Duodenal mucosa (tissue), 2 donors: ENCODE data around the gene UBALD1.
A peak's percentile ranks its signal among the peaks of the same experiment; 100 is the strongest.
"Not testable (repeated sequence)": the region's sequence is repeated elsewhere in the genome, so short reads cannot be mapped to it uniquely, and the experiment has no call there.

Source experiments
- H3K27ac ChIP-seq: one replicate; pipeline ENCODE4 v1.7.0; 2013; ENCODE audit warnings: low read depth, low read length
- H3K27me3 ChIP-seq, 2 donors: one replicate each; pipeline ENCODE4 v1.7.0; 2013; ENCODE audit warnings: low read length in 2 of 2, control low read depth in 1 of 2; ENCODE audit not compliant: insufficient read depth in 2 of 2, control insufficient read depth in 1 of 2
- H3K36me3 ChIP-seq, 2 donors: one replicate each; pipeline ENCODE4 v1.7.0; 2013; ENCODE audit warnings: low read length in 2 of 2, control low read depth in 1 of 2; ENCODE audit not compliant: insufficient read depth in 2 of 2, control insufficient read depth in 1 of 2
- H3K4me1 ChIP-seq, 2 donors: one replicate each; pipeline ENCODE4 v1.7.0; 2013; ENCODE audit warnings: low read length in 2 of 2, control low read depth in 1 of 2; ENCODE audit not compliant: insufficient read depth in 2 of 2, control insufficient read depth in 1 of 2
- H3K4me3 ChIP-seq, 2 donors: one replicate each; pipeline ENCODE4 v1.7.0; 2013; ENCODE audit warnings: low read length in 2 of 2, low read depth in 1 of 2
- H3K9ac ChIP-seq, 2 donors: one replicate each; pipeline ENCODE4 v1.7.0; 2013; ENCODE audit warnings: low read length in 2 of 2, low read depth in 1 of 2
- H3K9me3 ChIP-seq, 2 donors: one replicate each; pipeline ENCODE4 v1.7.0; 2013; ENCODE audit warnings: low read length in 2 of 2, control low read depth in 1 of 2; ENCODE audit not compliant: control insufficient read depth in 1 of 2

Gene UBALD1

GRCh38 chr16:4655801-4656200 is 41.1 kb upstream of the UBALD1 start:
- H3K27ac ChIP-seq: peak overlapping the region; percentile 79
- H3K36me3 ChIP-seq: peaks cover 13 to 75% of the 10 kb centered on the region in 2 donors
- peak overlapping the region; percentile 22 to 57 for H3K9ac ChIP-seq
- no peaks in the 10 kb centered on the region for H3K27me3 ChIP-seq
- peaks cover 34 to 37% of the 10 kb centered on the region in 2 donors for H3K4me1 ChIP-seq
- no peaks in the 10 kb centered on the region for H3K9me3 ChIP-seq
- no peak overlapping the region for H3K4me3 ChIP-seq

DNA sequence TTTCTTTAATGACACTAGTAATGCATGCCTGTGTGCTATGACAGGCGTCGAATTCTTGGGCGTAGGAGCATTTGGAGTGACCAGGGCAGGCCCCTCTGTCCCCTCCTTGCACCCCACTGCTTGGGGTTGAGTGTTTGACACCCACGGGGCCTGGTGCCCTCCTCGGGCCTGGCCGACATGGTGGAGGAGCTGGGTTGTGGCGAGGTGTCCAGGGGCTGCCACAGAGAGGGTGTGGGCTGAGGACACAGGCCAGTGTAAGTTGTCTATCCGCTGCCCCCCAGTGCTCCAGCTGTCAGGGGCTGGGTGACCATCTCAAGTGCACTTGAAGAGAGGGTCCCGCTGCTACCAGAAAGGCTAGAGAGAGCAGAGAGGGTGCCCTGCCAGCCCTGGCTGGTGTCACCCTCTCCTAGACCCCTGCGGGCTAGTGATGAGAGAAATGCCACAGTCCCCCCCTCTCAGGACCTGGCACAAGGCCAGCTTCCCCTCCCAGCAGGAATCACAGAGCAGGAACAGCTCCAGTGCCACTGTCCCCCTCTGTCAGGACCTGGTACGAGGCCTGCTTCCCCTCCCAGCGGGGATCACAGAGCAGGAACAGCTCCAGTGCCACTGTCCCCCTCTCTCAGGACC is 40.4 kb upstream of the UBALD1 start:
- Histone ChIP-seq H3K36me3 (peaks cover 13 to 72% of the 10 kb centered on the region in 2 donors), H3K27me3 (no peaks in the 10 kb centered on the region), H3K4me3 (no peak overlapping the region), H3K4me1 (peaks cover 34% of the 10 kb centered on the region in 2 donors), H3K9me3 (no peaks in the 10 kb centered on the region), H3K9ac (peak overlapping the region; percentile 22 to 57), H3K27ac (peak overlapping the region; percentile 79)

DNA sequence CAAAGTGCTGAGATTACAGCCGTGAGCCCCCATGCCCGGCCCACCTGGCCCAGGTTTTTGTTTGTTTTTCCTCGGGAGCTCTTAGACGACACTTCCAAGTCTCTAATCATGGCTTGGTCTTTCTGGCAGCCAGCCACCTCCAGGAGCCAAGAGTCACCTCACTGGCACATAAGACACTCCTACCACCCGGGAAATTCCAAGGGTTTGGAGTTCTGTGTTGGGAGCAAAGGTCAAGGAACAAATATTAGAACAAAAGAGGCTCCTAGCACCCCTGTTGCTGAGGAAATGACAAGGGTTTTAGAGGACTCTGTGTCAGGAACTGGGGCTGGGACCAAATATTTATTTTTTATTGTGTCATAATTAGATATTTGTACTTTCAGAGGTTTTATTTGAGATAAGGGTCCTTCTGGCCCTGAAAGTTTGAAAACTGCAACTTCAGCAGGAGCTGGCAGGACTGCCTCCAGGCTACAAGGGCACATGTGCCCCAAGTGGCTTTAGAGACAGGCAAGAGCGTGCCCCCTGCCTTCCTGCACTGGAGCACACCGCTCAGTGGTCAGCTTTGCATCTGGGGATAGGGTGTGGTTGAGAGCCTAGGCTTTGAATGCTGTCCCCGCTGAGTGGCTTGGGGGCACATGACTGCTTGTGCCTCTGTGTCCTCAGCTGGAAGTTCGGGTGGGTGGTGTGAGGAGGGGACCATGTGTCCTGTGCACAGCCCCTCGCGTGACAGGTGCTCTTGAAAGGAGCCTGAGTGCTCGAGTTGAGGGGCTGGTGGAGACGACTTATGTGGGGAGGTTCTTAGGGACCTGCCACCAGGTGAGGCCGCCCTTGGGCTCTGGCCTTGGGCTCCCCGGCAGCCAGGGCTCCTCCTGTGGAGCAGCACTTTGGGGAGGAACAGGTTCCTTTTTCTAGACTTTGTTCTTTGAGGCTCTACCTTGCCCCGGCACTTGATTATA is 39.6 kb upstream of the UBALD1 start:
- Histone ChIP-seq H3K4me1 (peaks cover 32 to 34% of the 10 kb centered on the region in 2 donors), H3K4me3 (peak overlapping the region; percentile 12 to 28), H3K9me3 (no peaks in the 10 kb centered on the region), H3K27me3 (no peaks in the 10 kb centered on the region), H3K27ac (peak overlapping the region; percentile 88), H3K36me3 (peaks cover 13 to 64% of the 10 kb centered on the region in 2 donors), H3K9ac (peak overlapping the region; percentile 46 to 66)

GRCh38 chr16:4652561-4652960 is 37.9 kb upstream of the UBALD1 start:
- H3K4me1 ChIP-seq: peaks cover 32 to 34% of the 10 kb centered on the region in 2 donors
- H3K9me3 ChIP-seq: no peaks in the 10 kb centered on the region
- peak overlapping the region in 1 of 2 donors; percentile 12 for H3K9ac ChIP-seq
- H3K4me3 ChIP-seq: no peak overlapping the region
- no peaks in the 10 kb centered on the region for H3K27me3 ChIP-seq
- peak overlapping the region; percentile 44 for H3K27ac ChIP-seq
- peaks cover 11 to 55% of the 10 kb centered on the region in 2 donors for H3K36me3 ChIP-seq

GRCh38 chr16:4651827-4652226 is 37.1 kb upstream of the UBALD1 start:
- Histone ChIP-seq H3K27me3 (no peaks in the 10 kb centered on the region), H3K9me3 (no peaks in the 10 kb centered on the region), H3K4me1 (peaks cover 32 to 34% of the 10 kb centered on the region in 2 donors), H3K9ac (no peak overlapping the region), H3K27ac (no peak overlapping the region), H3K4me3 (no peak overlapping the region), H3K36me3 (peaks cover 7 to 50% of the 10 kb centered on the region in 2 donors)

- not testable (repeated sequence) for H3K27me3 ChIP-seq, H3K9me3 ChIP-seq, H3K4me3 ChIP-seq, H3K9ac ChIP-seq, H3K27ac ChIP-seq
- H3K36me3 ChIP-seq: peaks cover 4 to 47% of the 10 kb centered on the region in 2 donors
- peaks cover 24 to 27% of the 10 kb centered on the region in 2 donors for H3K4me1 ChIP-seq
Observed at GRCh38 chr16:4650443-4651074, 35.9 kb upstream of the UBALD1 start.

DNA sequence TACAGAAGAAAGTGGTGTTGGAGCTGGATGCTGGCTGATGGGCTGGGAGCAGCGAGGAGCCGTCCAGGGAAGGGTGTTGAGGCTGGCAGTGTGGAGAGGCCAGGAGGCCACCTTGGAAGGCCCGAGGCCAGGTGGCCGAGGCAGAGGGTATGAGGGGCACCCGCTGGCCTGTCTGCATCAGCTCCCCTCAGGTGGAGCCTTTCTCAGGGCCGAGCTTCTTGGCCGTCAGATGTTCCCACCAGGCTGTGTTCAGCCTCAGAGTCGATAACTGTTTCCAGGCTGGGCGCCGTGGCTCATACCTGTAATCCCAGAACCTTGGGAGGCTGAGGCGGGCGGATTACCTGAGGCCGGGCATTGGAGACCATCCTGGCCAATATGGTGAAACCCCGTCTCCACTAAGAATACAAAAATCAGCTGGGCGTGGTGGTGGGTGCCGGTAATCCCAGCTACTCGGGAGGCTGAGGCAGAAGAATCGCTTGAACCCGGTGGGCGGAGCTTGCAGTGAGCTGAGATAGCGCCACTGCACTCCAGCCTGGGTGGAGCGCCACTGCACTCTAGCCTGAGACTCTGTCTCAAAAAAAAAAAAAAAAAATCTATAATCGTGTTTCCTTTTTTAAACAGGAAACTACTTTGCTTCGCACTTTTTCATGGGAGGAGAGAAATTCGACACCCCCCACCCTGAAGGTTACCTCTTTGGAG is 35.2 kb upstream of the UBALD1 start:
- Histone ChIP-seq H3K4me1 (peaks cover 17 to 20% of the 10 kb centered on the region in 2 donors), H3K27ac (no peak overlapping the region), H3K4me3 (no peak overlapping the region), H3K36me3 (peaks cover 4 to 45% of the 10 kb centered on the region in 2 donors), H3K27me3 (no peaks in the 10 kb centered on the region), H3K9ac (no peak overlapping the region), H3K9me3 (no peaks in the 10 kb centered on the region)

DNA sequence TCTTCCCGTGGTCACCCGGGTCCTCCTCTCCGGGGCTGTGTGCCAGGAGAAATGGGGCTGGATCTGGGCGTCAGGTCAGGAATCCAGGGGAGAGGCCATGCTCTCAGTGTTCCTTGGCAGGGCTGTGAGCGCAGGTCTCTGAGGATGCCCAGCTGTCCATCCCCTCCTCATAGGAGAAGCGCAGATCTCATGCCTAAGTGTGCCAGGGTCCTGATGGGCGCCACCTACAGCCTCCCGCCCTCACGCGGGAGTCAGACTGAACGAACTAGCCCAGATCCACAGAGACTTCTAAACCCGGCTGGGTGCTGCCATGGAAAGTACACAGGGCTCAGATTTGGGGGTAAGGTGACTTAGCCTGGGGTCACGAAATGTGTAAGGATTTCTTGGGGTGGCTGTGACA is 34.2 kb upstream of the UBALD1 start:
- Histone ChIP-seq H3K4me1 (peaks cover 9 to 12% of the 10 kb centered on the region in 2 donors), H3K4me3 (no peak overlapping the region), H3K36me3 (peaks cover 4 to 39% of the 10 kb centered on the region in 2 donors), H3K9me3 (no peaks in the 10 kb centered on the region), H3K9ac (no peak overlapping the region), H3K27me3 (no peaks in the 10 kb centered on the region), H3K27ac (no peak overlapping the region)

GRCh38 chr16:4647644-4647980 is 32.9 kb upstream of the UBALD1 start:
- Histone ChIP-seq H3K9ac (no peak overlapping the region), H3K4me1 (peaks cover 2 to 4% of the 10 kb centered on the region in 2 donors), H3K27me3 (no peaks in the 10 kb centered on the region), H3K27ac (no peak overlapping the region), H3K36me3 (peaks cover 4 to 34% of the 10 kb centered on the region in 2 donors), H3K4me3 (no peak overlapping the region), H3K9me3 (no peaks in the 10 kb centered on the region)
